Smooth muscle cell (in vitro differentiated cells): ENCODE data around the gene VSIG2. TPM values are rescaled to one million over a fixed set of nuclear protein-coding genes. Genes with fewer than 3 reads are reported as not detected.

Source experiments
- DNase-seq: peaks from one replicate; lab custom pipeline; 2025; ENCODE audit not compliant: unreplicated experiment; lab: John Stamatoyannopoulos, UW
- H2AFZ ChIP-seq: fragments of 200-600 bp; sonication (generic); 2 replicates; pipeline ENCODE4 v1.6.0; 2016; ENCODE audit warnings: antibody characterized with exemption, low read depth, mild to moderate bottlenecking
- H3F3A ChIP-seq: fragments of 200-600 bp; sonication (generic); 2 replicates; pipeline ENCODE4 v1.6.0; 2017; ENCODE audit warnings: antibody characterized with exemption, low read depth
- H3K27ac ChIP-seq: fragments of 200-600 bp; sonication (generic); 2 replicates; pipeline ENCODE4 v1.5.1; 2016; ENCODE audit warnings: low read depth, mild to moderate bottlenecking
- H3K27me3 ChIP-seq: fragments of 200-600 bp; sonication (generic); 2 replicates; pipeline ENCODE4 v1.6.1; 2016; ENCODE audit warnings: low read depth, mild to moderate bottlenecking
- H3K36me3 ChIP-seq: fragments of 200-600 bp; sonication (generic); 2 replicates; pipeline ENCODE4 v1.5.1; 2016; ENCODE audit warnings: low read depth
- H3K4me1 ChIP-seq: fragments of 200-600 bp; sonication (generic); 2 replicates; pipeline ENCODE4 v1.5.1; 2016; ENCODE audit warnings: low read depth
- H3K4me2 ChIP-seq: fragments of 200-600 bp; sonication (generic); 2 replicates; pipeline ENCODE4 v1.6.0; 2016; ENCODE audit warnings: mild to moderate bottlenecking
- H3K4me3 ChIP-seq: fragments of 200-600 bp; sonication (generic); 2 replicates; pipeline ENCODE4 v1.5.1; 2016; ENCODE audit warnings: mild to moderate bottlenecking
- H3K79me2 ChIP-seq: fragments of 200-600 bp; sonication (generic); 2 replicates; pipeline ENCODE4 v1.6.0; 2016; ENCODE audit warnings: low read depth, mild to moderate bottlenecking
- H3K9ac ChIP-seq: fragments of 200-600 bp; sonication (generic); 2 replicates; pipeline ENCODE4 v1.6.0; 2016; ENCODE audit warnings: low read depth
- H3K9me3 ChIP-seq: fragments of 200-600 bp; sonication (generic); replicated peaks from 2 replicates; pipeline ENCODE4 v1.5.1; 2016; ENCODE audit warnings: low read depth
- H4K20me1 ChIP-seq: fragments of 200-600 bp; sonication (generic); 2 replicates; pipeline ENCODE4 v1.6.0; 2016; ENCODE audit warnings: low read depth
- CTCF ChIP-seq: fragments of 200-600 bp; sonication (generic); IDR thresholded peaks from 2 replicates; pipeline ENCODE4 v1.5.1; 2017; ENCODE audit warnings: borderline replicate concordance, mild to moderate bottlenecking, antibody characterized with exemption; ENCODE audit not compliant: insufficient read depth, poor library complexity, severe bottlenecking
- WGBS: methylation state at CpG from one replicate; pipeline ENCODE4 v1.1.7; 2016; ENCODE audit warnings: low lambda C conversion rate; 5-methylcytosine and 5-hydroxymethylcytosine counted together
- polyA plus RNA-seq: library from polyadenylated mRNA; unstranded; fragments of >200 nt; fragmentation: Nextera tagmentation; extraction: Ambion mirVana; gene quantifications from 2 replicates; pipeline ENCODE4 v1.2.1, GENCODE V29; 2016
- total RNA-seq: library from RNA; depleted of rRNA; stranded (reverse); fragments of >200 nt; gene quantifications from 2 replicates; pipeline ENCODE4 v1.2.3, GENCODE V29; 2014

VSIG2 gene
- total and polyA plus RNA-seq, 2 experiments from 2014 or later, result not detected

- no peaks in the 10 kb centered on the region for H3K27me3 ChIP-seq
- no peak overlapping the region for H3K27ac ChIP-seq
- no peaks in the 10 kb centered on the region for H3K36me3 ChIP-seq
- no peaks in the 10 kb centered on the region for H4K20me1 ChIP-seq
- no peak overlapping the region for H3K4me2 ChIP-seq
- TF ChIP-seq CTCF, result no peak
- no peaks in the 10 kb centered on the region for H3K79me2 ChIP-seq
- no peak for DNase-seq
- H3F3A ChIP-seq, result no peaks in the 10 kb centered on the region
- H3K9ac ChIP-seq, result no peak overlapping the region
- H3K9me3 ChIP-seq, result no peaks in the 10 kb centered on the region
- H3K4me3 ChIP-seq, result no peak overlapping the region
- H2AFZ ChIP-seq, result no peak overlapping the region
- H3K4me1 ChIP-seq, result no peaks in the 10 kb centered on the region
Observed at GRCh38 chr11:124700028-124700427, 52.0 kb downstream of the VSIG2 start.

GRCh38 chr11:124699547-124699946 is 52.5 kb downstream of the VSIG2 start:
- DNase-seq, result no peak
- Histone ChIP-seq H3K9ac (no peak overlapping the region), H3K36me3 (no peaks in the 10 kb centered on the region), H3K27ac (no peak overlapping the region), H3F3A (no peaks in the 10 kb centered on the region), H3K4me1 (no peaks in the 10 kb centered on the region), H3K79me2 (no peaks in the 10 kb centered on the region), H2AFZ (no peak overlapping the region), H3K9me3 (no peaks in the 10 kb centered on the region), H3K4me3 (no peak overlapping the region), H3K4me2 (no peak overlapping the region), H4K20me1 (no peaks in the 10 kb centered on the region), H3K27me3 (no peaks in the 10 kb centered on the region)
- WGBS, result 72% methylated on average over 1 of the region's 1 CpG
- TF ChIP-seq CTCF, result no peak

Other genes with a start within 250 kb of the VSIG2 start
- not detected in 2 replicates for gene OR8B12, start 208.6 kb downstream of the VSIG2 start, total RNA-seq
- gene OR8B12, start 208.6 kb downstream of the VSIG2 start, polyA plus RNA-seq, result not detected in 2 replicates
- not detected in 2 replicates for gene OR8A1, start 182.3 kb downstream of the VSIG2 start, total RNA-seq
- not detected in 2 replicates for gene OR8A1, start 182.3 kb downstream of the VSIG2 start, polyA plus RNA-seq
- gene PANX3, start 140.8 kb downstream of the VSIG2 start, total RNA-seq, result not detected in 2 replicates
- gene PANX3, start 140.8 kb downstream of the VSIG2 start, polyA plus RNA-seq, result not detected in 2 replicates
- 23.4 and 30.6 TPM in 2 replicates for gene TBRG1, start 129.4 kb downstream of the VSIG2 start, total RNA-seq
- 28.5 and 28.9 TPM in 2 replicates for gene TBRG1, start 129.4 kb downstream of the VSIG2 start, polyA plus RNA-seq
- 12.5 and 14.1 TPM in 2 replicates for gene SIAE, start 78.5 kb downstream of the VSIG2 start, total RNA-seq
- gene SIAE, start 78.5 kb downstream of the VSIG2 start, polyA plus RNA-seq, result 9.7 and 11.5 TPM in 2 replicates
- gene SPA17, start 78.4 kb downstream of the VSIG2 start, total RNA-seq, result 6.1 and 12.2 TPM in 2 replicates
- 7.4 and 9.2 TPM in 2 replicates for gene SPA17, start 78.4 kb downstream of the VSIG2 start, polyA plus RNA-seq
- 1.2 TPM in 1 of 2 replicates, not detected in the other for gene NRGN, start 12.3 kb downstream of the VSIG2 start, total RNA-seq
- gene NRGN, start 12.3 kb downstream of the VSIG2 start, polyA plus RNA-seq, result 2.0 and 2.8 TPM in 2 replicates
- gene ESAM, start 10.0 kb upstream of the VSIG2 start, total RNA-seq, result 0.31 and 0.76 TPM in 2 replicates
- 0.94 and 1.5 TPM in 2 replicates for gene ESAM, start 10.0 kb upstream of the VSIG2 start, polyA plus RNA-seq
- 18.8 and 25.3 TPM in 2 replicates for gene MSANTD2, start 48.2 kb upstream of the VSIG2 start, total RNA-seq
- gene MSANTD2, start 48.2 kb upstream of the VSIG2 start, polyA plus RNA-seq, result 11.4 and 13.6 TPM in 2 replicates
- 8.9 and 10.4 TPM in 2 replicates for gene ROBO3, start 113.2 kb upstream of the VSIG2 start, total RNA-seq
- 10.8 and 12.8 TPM in 2 replicates for gene ROBO3, start 113.2 kb upstream of the VSIG2 start, polyA plus RNA-seq
- gene ROBO4, start 145.6 kb upstream of the VSIG2 start, total RNA-seq, result not detected in 2 replicates
- gene ROBO4, start 145.6 kb upstream of the VSIG2 start, polyA plus RNA-seq, result 0.06 and 0.40 TPM in 2 replicates
- gene HEPN1, start 167.0 kb upstream of the VSIG2 start, total RNA-seq, result not detected in 2 replicates
- not detected in 2 replicates for gene HEPN1, start 167.0 kb upstream of the VSIG2 start, polyA plus RNA-seq
- gene HEPACAM, start 183.8 kb upstream of the VSIG2 start, total RNA-seq, result not detected in 2 replicates
- gene HEPACAM, start 183.8 kb upstream of the VSIG2 start, polyA plus RNA-seq, result not detected in 2 replicates
- 2.7 and 4.0 TPM in 2 replicates for gene CCDC15, start 201.9 kb upstream of the VSIG2 start, total RNA-seq
- gene CCDC15, start 201.9 kb upstream of the VSIG2 start, polyA plus RNA-seq, result 1.2 and 1.9 TPM in 2 replicates